Esophagus squamous epithelium (tissue), 4 donors: ENCODE results near the gene EGFLAM.

ENCODE experiments used
- POLR2A ChIP-seq, 4 donors: fragments of 450-650 bp; IDR thresholded peaks; one replicate each; pipeline ENCODE4 v1.6.1; 2017; ENCODE audit warnings: antibody characterized with exemption in 4 of 4, mild to moderate bottlenecking in 4 of 4, moderate library complexity in 3 of 4
- TF ChIP-seq, protein P1 (sequence below), 6 experiments: fragments of 450-650 bp in 4 of 6; fragments of 200-600 bp in 2 of 6; sonication (generic) in 2 of 6; IDR thresholded peaks; one replicate each; pipeline ENCODE4 v1.5.1; 2016 to 2019; ENCODE audit warnings: antibody characterized with exemption in 6 of 6, mild to moderate bottlenecking in 4 of 6, moderate library complexity in 4 of 6

DNA sequence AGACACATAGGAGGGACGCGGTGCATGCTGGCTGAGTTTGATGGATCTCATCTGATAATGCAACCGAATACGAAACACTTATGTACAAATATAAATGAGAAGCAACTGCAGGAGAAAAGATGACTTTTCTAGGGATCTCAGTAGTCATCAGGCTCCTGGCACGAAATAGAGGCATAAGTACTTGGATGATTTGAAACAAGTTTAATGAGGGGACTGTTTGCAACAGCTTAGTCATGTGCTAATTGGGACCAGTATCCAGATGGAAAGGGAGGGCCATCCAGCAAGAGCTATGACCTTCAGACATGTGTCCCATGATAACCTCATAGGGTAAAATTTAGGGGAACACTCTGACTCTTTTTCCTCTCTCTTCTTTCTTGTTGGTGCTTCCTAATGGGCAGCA lies 123.0 kb downstream of the EGFLAM start:
- TF ChIP-seq, protein P1, sequence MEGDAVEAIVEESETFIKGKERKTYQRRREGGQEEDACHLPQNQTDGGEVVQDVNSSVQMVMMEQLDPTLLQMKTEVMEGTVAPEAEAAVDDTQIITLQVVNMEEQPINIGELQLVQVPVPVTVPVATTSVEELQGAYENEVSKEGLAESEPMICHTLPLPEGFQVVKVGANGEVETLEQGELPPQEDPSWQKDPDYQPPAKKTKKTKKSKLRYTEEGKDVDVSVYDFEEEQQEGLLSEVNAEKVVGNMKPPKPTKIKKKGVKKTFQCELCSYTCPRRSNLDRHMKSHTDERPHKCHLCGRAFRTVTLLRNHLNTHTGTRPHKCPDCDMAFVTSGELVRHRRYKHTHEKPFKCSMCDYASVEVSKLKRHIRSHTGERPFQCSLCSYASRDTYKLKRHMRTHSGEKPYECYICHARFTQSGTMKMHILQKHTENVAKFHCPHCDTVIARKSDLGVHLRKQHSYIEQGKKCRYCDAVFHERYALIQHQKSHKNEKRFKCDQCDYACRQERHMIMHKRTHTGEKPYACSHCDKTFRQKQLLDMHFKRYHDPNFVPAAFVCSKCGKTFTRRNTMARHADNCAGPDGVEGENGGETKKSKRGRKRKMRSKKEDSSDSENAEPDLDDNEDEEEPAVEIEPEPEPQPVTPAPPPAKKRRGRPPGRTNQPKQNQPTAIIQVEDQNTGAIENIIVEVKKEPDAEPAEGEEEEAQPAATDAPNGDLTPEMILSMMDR (IDR thresholded peaks at IDR 0.05): no peak
- no peak for TF ChIP-seq POLR2A (IDR thresholded peaks at IDR 0.05)
